Activated B cell treated with CpG ODN at 0.5 μM for 24 hours (primary cell): ENCODE data around the gene PLEKHA8. TPM values are rescaled to one million over a fixed set of nuclear protein-coding genes. Genes with fewer than 3 reads are reported as not detected.

Experiments
- ATAC-seq: fragments of 200-7000 bp; cut with Tn5 transposase; one replicate; pipeline ENCODE4 v1.10.0; 2021; ENCODE audit warnings: low read depth, mild to moderate bottlenecking, moderate library complexity
- CTCF ChIA-PET: fragments of 350-600 bp; sonication (Branson Sonifier 250); formaldehyde crosslinking; loops from one replicate; lab custom pipeline; 2021; ENCODE audit warnings: antibody characterized with exemption; lab: Charles Lee
- POLR2A ChIA-PET: fragments of 350-600 bp; sonication (Branson Sonifier 250); formaldehyde crosslinking; loops from one replicate; lab custom pipeline; 2021; ENCODE audit warnings: antibody characterized with exemption; lab: Charles Lee
- DNase-seq: peaks from one replicate; pipeline ENCODE4 v3.0.0; 2022
- H3K27ac Mint-ChIP-seq: one replicate; pipeline ENCODE4 v1.8.0; 2020; ENCODE audit warnings: mixed read lengths
- H3K27me3 Mint-ChIP-seq: one replicate; pipeline ENCODE4 v1.8.0; 2021; ENCODE audit warnings: mixed read lengths
- H3K36me3 Mint-ChIP-seq: one replicate; pipeline ENCODE4 v1.8.0; 2021; ENCODE audit warnings: low read depth, mixed read lengths
- H3K4me1 Mint-ChIP-seq: one replicate; pipeline ENCODE4 v1.8.0; 2021; ENCODE audit warnings: mixed read lengths
- H3K4me3 Mint-ChIP-seq: one replicate; pipeline ENCODE4 v1.8.0; 2020; ENCODE audit warnings: mild to moderate bottlenecking, mixed read lengths
- H3K9me3 Mint-ChIP-seq: one replicate; pipeline ENCODE4 v1.8.0; 2020; ENCODE audit warnings: mixed read lengths
- CTCF ChIP-seq: fragments of 200-600 bp; IDR thresholded peaks from one replicate; pipeline ENCODE4 v1.8.0; 2022; ENCODE audit warnings: antibody characterized with exemption, mild to moderate bottlenecking
- intact Hi-C: fragments of 100-400 bp; cut with micrococcal nuclease; formaldehyde crosslinking; loops from one replicate; pipeline ENCODE4 v1.15.1; 2024
- total RNA-seq: library from RNA; stranded (reverse); gene quantifications from 2 replicates; pipeline ENCODE4 v1.2.3, GENCODE V29; 2022

Gene PLEKHA8
- total RNA-seq, 1 donor from 2014 or later = 9.3 TPM

- ChIA-PET CTCF (no interaction called here), POLR2A (interaction anchor here (0.6 kb wide), 2 partner anchors 27 to 75 kb away, joined by 3 to 4 read pairs; no protein-coding TSS in a partner anchor)
- Mint-ChIP-seq H3K27ac (peak overlapping the region; percentile 47), H3K36me3 (no peaks in the 10 kb centered on the region), H3K9me3 (no peaks in the 10 kb centered on the region), H3K4me3 (no peak overlapping the region), H3K4me1 (peaks cover 41% of the 10 kb centered on the region), H3K27me3 (no peaks in the 10 kb centered on the region)
- intact Hi-C loops = loop anchor here (5.0 kb wide), 1 partner anchor 51 kb away; no protein-coding TSS in a partner anchor
- DNase-seq = no peak
- TF ChIP-seq CTCF = no peak
- no peak for ATAC-seq
These were observed 148.4 kb downstream of the PLEKHA8 start for GRCh38 chr7:30176463-30177109.

- Mint-ChIP-seq H3K4me3 (no peak overlapping the region), H3K36me3 (no peaks in the 10 kb centered on the region), H3K27me3 (no peaks in the 10 kb centered on the region), H3K27ac (peak overlapping the region; percentile 47), H3K4me1 (peaks cover 41% of the 10 kb centered on the region), H3K9me3 (no peaks in the 10 kb centered on the region)
- CTCF ChIA-PET = no interaction called here
- TF ChIP-seq CTCF = no peak
- intact Hi-C loops = loop anchor here (5.0 kb wide), 1 partner anchor 50 kb away; no protein-coding TSS in a partner anchor
- POLR2A ChIA-PET = no interaction called here
- DNase-seq (no peak), ATAC-seq (no peak)
These were observed 149.0 kb downstream of the PLEKHA8 start for GRCh38 chr7:30177186-30177585.

GRCh38 chr7:30177965-30178364 is 149.8 kb downstream of the PLEKHA8 start:
- Mint-ChIP-seq H3K4me3 (no peak overlapping the region), H3K4me1 (peaks cover 41% of the 10 kb centered on the region), H3K27ac (peak overlapping the region; percentile 57), H3K36me3 (no peaks in the 10 kb centered on the region), H3K27me3 (no peaks in the 10 kb centered on the region), H3K9me3 (no peaks in the 10 kb centered on the region)
- ChIA-PET CTCF (interaction anchor here (1.0 to 2.1 kb wide), 3 partner anchors 12 to 98 kb away, joined by 3 to 7 read pairs (median 6); no protein-coding TSS in a partner anchor), POLR2A (interaction anchor here (0.7 to 1.7 kb wide), 5 partner anchors 16 to 261 kb away, joined by 3 to 9 read pairs (median 5); no protein-coding TSS in a partner anchor)
- ATAC-seq (no peak), DNase-seq (no peak)
- intact Hi-C loops = loop anchor here (5.0 kb wide), 1 partner anchor 49 kb away; no protein-coding TSS in a partner anchor
- TF ChIP-seq CTCF = no peak

- no peak for TF ChIP-seq CTCF
- no peaks in the 10 kb centered on the region for H3K9me3 Mint-ChIP-seq
- ATAC-seq (peak; percentile 91), DNase-seq (no peak)
- ChIA-PET CTCF (interaction anchor here (1.0 to 2.1 kb wide), 3 partner anchors 13 to 98 kb away, joined by 3 to 7 read pairs (median 6); no protein-coding TSS in a partner anchor), POLR2A (interaction anchor here (0.7 to 1.8 kb wide), 9 partner anchors 12 to 108 kb away, joined by 3 to 9 read pairs (median 4); partner anchors contain the start of gene ZNRF2)
- intact Hi-C loops = loop anchor here (1.0 to 5.0 kb wide), 2 partner anchors 48 to 105 kb away; partner anchors contain the start of gene ZNRF2
- peak overlapping the region; percentile 79 for H3K27ac Mint-ChIP-seq
- H3K36me3 Mint-ChIP-seq = no peaks in the 10 kb centered on the region
- H3K4me1 Mint-ChIP-seq = peaks cover 47% of the 10 kb centered on the region
- H3K4me3 Mint-ChIP-seq = peak overlapping the region; percentile 56
- H3K27me3 Mint-ChIP-seq = no peaks in the 10 kb centered on the region
These were observed 150.7 kb downstream of the PLEKHA8 start for GRCh38 chr7:30178748-30179436.

Other genes starting within 250 kb of the PLEKHA8 start
- gene WIPF3, start 221.9 kb upstream of the PLEKHA8 start, total RNA-seq = not detected in 2 replicates
- gene SCRN1, start 38.6 kb upstream of the PLEKHA8 start, total RNA-seq = 48.1 and 48.7 TPM in 2 replicates
- 7.7 and 11.4 TPM in 2 replicates for gene FKBP14, start 1.7 kb upstream of the PLEKHA8 start, total RNA-seq
- 2.8 and 4.6 TPM in 2 replicates for gene MTURN, start 106.6 kb downstream of the PLEKHA8 start, total RNA-seq